GM23338 (cell line): Measurements from ENCODE around the gene C6orf120. TPM values are rescaled to one million over a fixed set of nuclear protein-coding genes. Genes with fewer than 3 reads are reported as not detected.

Experiments
- CTCF ChIP-seq, 2 experiments: fragments of 200-600 bp in 1 of 2; sonication (generic) in 1 of 2; conservative IDR thresholded peaks; 2 replicates each; pipeline versions ENCODE4 v1.5.1 to v1.6.1; 2016 to 2017; ENCODE audit warnings: antibody characterized with exemption in 2 of 2, low read depth in 2 of 2, mild to moderate bottlenecking in 2 of 2, moderate library complexity in 1 of 2
- EZH2phosphoT487 ChIP-seq: fragments of 200-600 bp; sonication (generic); IDR thresholded peaks from one replicate; pipeline ENCODE4 v1.8.1; 2018; ENCODE audit warnings: antibody characterized with exemption; ENCODE audit not compliant: unreplicated experiment
- JUNB ChIP-seq: IDR thresholded peaks from one replicate; pipeline ENCODE4 v1.6.1; 2016; ENCODE audit warnings: antibody characterized with exemption; ENCODE audit not compliant: unreplicated experiment
- POLR2AphosphoS5 ChIP-seq: IDR thresholded peaks from 2 replicates; pipeline ENCODE4 v1.6.1; 2016; ENCODE audit warnings: antibody characterized with exemption, low read depth
- STAT1 ChIP-seq: IDR thresholded peaks from one replicate; pipeline ENCODE4 v1.6.1; 2016; ENCODE audit warnings: antibody characterized with exemption; ENCODE audit not compliant: unreplicated experiment
- ZNF114 ChIP-seq: fragments of 250-450 bp; sonication (Bioruptor Pico); IDR thresholded peaks from 2 replicates; pipeline ENCODE4 v1.5.0; 2020; ENCODE audit warnings: mild to moderate bottlenecking, moderate library complexity
- polyA plus RNA-seq: library from polyadenylated mRNA; unstranded; fragments of >200 nt; fragmentation: Nextera tagmentation; extraction: Ambion mirVana; gene quantifications from 2 replicates; pipeline ENCODE4 v1.2.1, GENCODE V29; 2016
- total RNA-seq: library from RNA; depleted of rRNA; stranded (reverse); fragments of >200 nt; shearing (Covaris generic); gene quantifications from 2 replicates; pipeline ENCODE4 v1.2.3, GENCODE V29; 2014
- TF ChIP-seq, protein P1 (sequence below): fragments of 250-450 bp; sonication (Bioruptor Pico); IDR thresholded peaks from 2 replicates; pipeline ENCODE4 v1.5.0; 2020; ENCODE audit warnings: mild to moderate bottlenecking, moderate library complexity
- TF ChIP-seq, protein P2 (sequence below): IDR thresholded peaks from one replicate; pipeline ENCODE4 v1.6.1; 2018; ENCODE audit warnings: antibody characterized with exemption; ENCODE audit not compliant: unreplicated experiment

Gene C6orf120
- total and polyA plus RNA-seq, 2 experiments from 2014 or later, result 18.8 to 57.3 TPM

DNA sequence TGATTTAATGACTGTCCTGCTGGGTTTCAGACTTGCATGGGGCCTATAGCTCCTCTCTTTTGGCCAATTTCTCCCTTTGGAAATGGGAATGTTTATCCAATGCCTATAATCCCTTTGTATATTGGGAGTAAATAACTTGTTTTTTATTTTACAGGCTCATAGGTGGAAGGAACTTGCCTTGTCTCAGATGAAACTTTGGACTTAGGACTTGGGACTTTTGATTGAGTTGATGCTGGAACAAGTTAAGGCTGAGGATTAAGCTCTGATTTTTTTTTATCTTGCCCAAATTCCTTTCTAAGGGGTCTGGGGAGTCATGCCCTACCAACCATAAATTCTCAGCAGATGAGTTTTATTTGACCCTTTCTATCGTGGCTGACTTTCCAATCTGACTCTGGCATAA, 23.6 kb upstream of the C6orf120 start (continued):
- TF ChIP-seq, protein P1, sequence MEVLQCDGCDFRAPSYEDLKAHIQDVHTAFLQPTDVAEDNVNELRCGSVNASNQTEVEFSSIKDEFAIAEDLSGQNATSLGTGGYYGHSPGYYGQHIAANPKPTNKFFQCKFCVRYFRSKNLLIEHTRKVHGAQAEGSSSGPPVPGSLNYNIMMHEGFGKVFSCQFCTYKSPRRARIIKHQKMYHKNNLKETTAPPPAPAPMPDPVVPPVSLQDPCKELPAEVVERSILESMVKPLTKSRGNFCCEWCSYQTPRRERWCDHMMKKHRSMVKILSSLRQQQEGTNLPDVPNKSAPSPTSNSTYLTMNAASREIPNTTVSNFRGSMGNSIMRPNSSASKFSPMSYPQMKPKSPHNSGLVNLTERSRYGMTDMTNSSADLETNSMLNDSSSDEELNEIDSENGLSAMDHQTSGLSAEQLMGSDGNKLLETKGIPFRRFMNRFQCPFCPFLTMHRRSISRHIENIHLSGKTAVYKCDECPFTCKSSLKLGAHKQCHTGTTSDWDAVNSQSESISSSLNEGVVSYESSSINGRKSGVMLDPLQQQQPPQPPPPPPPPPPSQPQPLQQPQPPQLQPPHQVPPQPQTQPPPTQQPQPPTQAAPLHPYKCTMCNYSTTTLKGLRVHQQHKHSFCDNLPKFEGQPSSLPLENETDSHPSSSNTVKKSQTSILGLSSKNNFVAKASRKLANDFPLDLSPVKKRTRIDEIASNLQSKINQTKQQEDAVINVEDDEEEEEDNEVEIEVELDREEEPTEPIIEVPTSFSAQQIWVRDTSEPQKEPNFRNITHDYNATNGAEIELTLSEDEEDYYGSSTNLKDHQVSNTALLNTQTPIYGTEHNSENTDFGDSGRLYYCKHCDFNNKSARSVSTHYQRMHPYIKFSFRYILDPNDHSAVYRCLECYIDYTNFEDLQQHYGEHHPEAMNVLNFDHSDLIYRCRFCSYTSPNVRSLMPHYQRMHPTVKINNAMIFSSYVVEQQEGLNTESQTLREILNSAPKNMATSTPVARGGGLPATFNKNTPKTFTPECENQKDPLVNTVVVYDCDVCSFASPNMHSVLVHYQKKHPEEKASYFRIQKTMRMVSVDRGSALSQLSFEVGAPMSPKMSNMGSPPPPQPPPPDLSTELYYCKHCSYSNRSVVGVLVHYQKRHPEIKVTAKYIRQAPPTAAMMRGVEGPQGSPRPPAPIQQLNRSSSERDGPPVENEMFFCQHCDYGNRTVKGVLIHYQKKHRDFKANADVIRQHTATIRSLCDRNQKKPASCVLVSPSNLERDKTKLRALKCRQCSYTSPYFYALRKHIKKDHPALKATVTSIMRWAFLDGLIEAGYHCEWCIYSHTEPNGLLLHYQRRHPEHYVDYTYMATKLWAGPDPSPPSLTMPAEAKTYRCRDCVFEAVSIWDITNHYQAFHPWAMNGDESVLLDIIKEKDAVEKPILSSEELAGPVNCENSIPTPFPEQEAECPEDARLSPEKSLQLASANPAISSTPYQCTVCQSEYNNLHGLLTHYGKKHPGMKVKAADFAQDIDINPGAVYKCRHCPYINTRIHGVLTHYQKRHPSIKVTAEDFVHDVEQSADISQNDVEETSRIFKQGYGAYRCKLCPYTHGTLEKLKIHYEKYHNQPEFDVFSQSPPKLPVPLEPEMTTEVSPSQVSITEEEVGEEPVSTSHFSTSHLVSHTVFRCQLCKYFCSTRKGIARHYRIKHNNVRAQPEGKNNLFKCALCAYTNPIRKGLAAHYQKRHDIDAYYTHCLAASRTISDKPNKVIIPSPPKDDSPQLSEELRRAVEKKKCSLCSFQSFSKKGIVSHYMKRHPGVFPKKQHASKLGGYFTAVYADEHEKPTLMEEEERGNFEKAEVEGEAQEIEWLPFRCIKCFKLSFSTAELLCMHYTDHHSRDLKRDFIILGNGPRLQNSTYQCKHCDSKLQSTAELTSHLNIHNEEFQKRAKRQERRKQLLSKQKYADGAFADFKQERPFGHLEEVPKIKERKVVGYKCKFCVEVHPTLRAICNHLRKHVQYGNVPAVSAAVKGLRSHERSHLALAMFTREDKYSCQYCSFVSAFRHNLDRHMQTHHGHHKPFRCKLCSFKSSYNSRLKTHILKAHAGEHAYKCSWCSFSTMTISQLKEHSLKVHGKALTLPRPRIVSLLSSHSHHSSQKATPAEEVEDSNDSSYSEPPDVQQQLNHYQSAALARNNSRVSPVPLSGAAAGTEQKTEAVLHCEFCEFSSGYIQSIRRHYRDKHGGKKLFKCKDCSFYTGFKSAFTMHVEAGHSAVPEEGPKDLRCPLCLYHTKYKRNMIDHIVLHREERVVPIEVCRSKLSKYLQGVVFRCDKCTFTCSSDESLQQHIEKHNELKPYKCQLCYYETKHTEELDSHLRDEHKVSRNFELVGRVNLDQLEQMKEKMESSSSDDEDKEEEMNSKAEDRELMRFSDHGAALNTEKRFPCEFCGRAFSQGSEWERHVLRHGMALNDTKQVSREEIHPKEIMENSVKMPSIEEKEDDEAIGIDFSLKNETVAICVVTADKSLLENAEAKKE (CRISPR knock-in tag), result no peak
- TF ChIP-seq CTCF (conservative IDR thresholded peaks at IDR 0.05; ENCODE audit: low read depth in 2 of 2) (no peak), JUNB (no peak), POLR2AphosphoS5 (no peak), STAT1 (no peak), ZNF114 (CRISPR knock-in tag) (no peak), EZH2phosphoT487 (no peak)
- TF ChIP-seq, protein P2, sequence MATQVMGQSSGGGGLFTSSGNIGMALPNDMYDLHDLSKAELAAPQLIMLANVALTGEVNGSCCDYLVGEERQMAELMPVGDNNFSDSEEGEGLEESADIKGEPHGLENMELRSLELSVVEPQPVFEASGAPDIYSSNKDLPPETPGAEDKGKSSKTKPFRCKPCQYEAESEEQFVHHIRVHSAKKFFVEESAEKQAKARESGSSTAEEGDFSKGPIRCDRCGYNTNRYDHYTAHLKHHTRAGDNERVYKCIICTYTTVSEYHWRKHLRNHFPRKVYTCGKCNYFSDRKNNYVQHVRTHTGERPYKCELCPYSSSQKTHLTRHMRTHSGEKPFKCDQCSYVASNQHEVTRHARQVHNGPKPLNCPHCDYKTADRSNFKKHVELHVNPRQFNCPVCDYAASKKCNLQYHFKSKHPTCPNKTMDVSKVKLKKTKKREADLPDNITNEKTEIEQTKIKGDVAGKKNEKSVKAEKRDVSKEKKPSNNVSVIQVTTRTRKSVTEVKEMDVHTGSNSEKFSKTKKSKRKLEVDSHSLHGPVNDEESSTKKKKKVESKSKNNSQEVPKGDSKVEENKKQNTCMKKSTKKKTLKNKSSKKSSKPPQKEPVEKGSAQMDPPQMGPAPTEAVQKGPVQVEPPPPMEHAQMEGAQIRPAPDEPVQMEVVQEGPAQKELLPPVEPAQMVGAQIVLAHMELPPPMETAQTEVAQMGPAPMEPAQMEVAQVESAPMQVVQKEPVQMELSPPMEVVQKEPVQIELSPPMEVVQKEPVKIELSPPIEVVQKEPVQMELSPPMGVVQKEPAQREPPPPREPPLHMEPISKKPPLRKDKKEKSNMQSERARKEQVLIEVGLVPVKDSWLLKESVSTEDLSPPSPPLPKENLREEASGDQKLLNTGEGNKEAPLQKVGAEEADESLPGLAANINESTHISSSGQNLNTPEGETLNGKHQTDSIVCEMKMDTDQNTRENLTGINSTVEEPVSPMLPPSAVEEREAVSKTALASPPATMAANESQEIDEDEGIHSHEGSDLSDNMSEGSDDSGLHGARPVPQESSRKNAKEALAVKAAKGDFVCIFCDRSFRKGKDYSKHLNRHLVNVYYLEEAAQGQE, result no peak
